WTC11 (cell line): Measurements from ENCODE around the gene QKI.

Experiments
- CTCF ChIP-seq: fragments of 200-600 bp; IDR thresholded peaks from 2 replicates; pipeline ENCODE4 v1.8.0; 2022; ENCODE audit warnings: antibody characterized with exemption
- ESRRA ChIP-seq: sonication (generic); formaldehyde crosslinking; IDR thresholded peaks from 2 replicates; pipeline ENCODE4 v1.8.1; 2022; ENCODE audit warnings: mild to moderate bottlenecking, missing genetic modification reagents, borderline replicate concordance
- FOXJ3 ChIP-seq: sonication (generic); formaldehyde crosslinking; IDR thresholded peaks from 2 replicates; pipeline ENCODE4 v1.9.0; 2021; ENCODE audit warnings: missing genetic modification reagents, mild to moderate bottlenecking, borderline replicate concordance
- FOXP4 ChIP-seq: sonication (generic); formaldehyde crosslinking; IDR thresholded peaks from 2 replicates; pipeline ENCODE4 v1.8.0; 2022; ENCODE audit warnings: mild to moderate bottlenecking, missing genetic modification reagents
- PREB ChIP-seq: sonication (generic); formaldehyde crosslinking; IDR thresholded peaks from 2 replicates; pipeline ENCODE4 v1.8.1; 2022; ENCODE audit warnings: mild to moderate bottlenecking, missing genetic modification reagents, moderate library complexity, borderline replicate concordance
- TP53 ChIP-seq: sonication (generic); formaldehyde crosslinking; IDR thresholded peaks from 2 replicates; pipeline ENCODE4 v1.8.1; 2023; ENCODE audit warnings: mild to moderate bottlenecking, missing genetic modification reagents
- ZNF263 ChIP-seq: sonication (generic); formaldehyde crosslinking; IDR thresholded peaks from 2 replicates; pipeline ENCODE4 v1.8.1; 2022; ENCODE audit warnings: low read depth, mild to moderate bottlenecking, moderate library complexity, missing genetic modification reagents

- TF ChIP-seq FOXJ3 (CRISPR knock-in tag) (no peak), FOXP4 (CRISPR knock-in tag) (no peak), TP53 (CRISPR knock-in tag) (no peak), ESRRA (no peak), PREB (CRISPR knock-in tag) (no peak), CTCF (no peak), ZNF263 (CRISPR knock-in tag) (no peak)
Measured at GRCh38 chr6:163444077-163444476, 29.6 kb downstream of the QKI start.
